Keratinocyte (primary cell): ENCODE data around the gene COL1A2.

Experiments
- EZH2 ChIP-seq: IDR thresholded peaks from one replicate; pipeline ENCODE4 v1.6.1; 2012; ENCODE audit warnings: inconsistent platforms, mild to moderate bottlenecking, low read length, moderate library complexity
- TF ChIP-seq, protein P1 (sequence below), 3 experiments: IDR thresholded peaks in 1 of 3; conservative IDR thresholded peaks in 1 of 3; optimal IDR thresholded peaks in 1 of 3; 2 replicates in 2 of 3; 3 replicates in 1 of 3; pipeline versions ENCODE3 to v1.5.1; 2011; ENCODE audit warnings: low read length in 3 of 3, mild to moderate bottlenecking in 3 of 3, moderate library complexity in 2 of 3, control low read depth in 1 of 3, inconsistent platforms in 1 of 3; ENCODE audit not compliant: insufficient read depth in 2 of 3; ENCODE audit errors: extremely low read depth in 1 of 3

GRCh38 chr7:94422136-94422535, 27.4 kb downstream of the COL1A2 start:
- TF ChIP-seq, protein P1, sequence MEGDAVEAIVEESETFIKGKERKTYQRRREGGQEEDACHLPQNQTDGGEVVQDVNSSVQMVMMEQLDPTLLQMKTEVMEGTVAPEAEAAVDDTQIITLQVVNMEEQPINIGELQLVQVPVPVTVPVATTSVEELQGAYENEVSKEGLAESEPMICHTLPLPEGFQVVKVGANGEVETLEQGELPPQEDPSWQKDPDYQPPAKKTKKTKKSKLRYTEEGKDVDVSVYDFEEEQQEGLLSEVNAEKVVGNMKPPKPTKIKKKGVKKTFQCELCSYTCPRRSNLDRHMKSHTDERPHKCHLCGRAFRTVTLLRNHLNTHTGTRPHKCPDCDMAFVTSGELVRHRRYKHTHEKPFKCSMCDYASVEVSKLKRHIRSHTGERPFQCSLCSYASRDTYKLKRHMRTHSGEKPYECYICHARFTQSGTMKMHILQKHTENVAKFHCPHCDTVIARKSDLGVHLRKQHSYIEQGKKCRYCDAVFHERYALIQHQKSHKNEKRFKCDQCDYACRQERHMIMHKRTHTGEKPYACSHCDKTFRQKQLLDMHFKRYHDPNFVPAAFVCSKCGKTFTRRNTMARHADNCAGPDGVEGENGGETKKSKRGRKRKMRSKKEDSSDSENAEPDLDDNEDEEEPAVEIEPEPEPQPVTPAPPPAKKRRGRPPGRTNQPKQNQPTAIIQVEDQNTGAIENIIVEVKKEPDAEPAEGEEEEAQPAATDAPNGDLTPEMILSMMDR (optimal IDR thresholded peaks at IDR 0.05 in 1 of 3, IDR thresholded peaks at IDR 0.05 in 1 of 3, conservative IDR thresholded peaks at IDR 0.05 in 1 of 3; ENCODE audit: extremely low read depth in 1 of 3, insufficient read depth in 2 of 3, low read length in 3 of 3), result no peak
- TF ChIP-seq EZH2, result no peak
